Liver (tissue), 3 donors: Measurements from ENCODE around the gene SLC9B2.

Experiments
- CTCF ChIP-seq: fragments of 150-350 bp; IDR thresholded peaks from 2 replicates; pipeline ENCODE4 v1.5.1; 2017; ENCODE audit warnings: improper control_type of control experiment, low read depth, low read length; ENCODE audit not compliant: missing input control
- MAX ChIP-seq: IDR thresholded peaks from 2 replicates; pipeline ENCODE4 v1.6.1; 2016; ENCODE audit warnings: antibody characterized with exemption
- RAD21 ChIP-seq, 2 donors: IDR thresholded peaks; 2 replicates each; pipeline ENCODE4 v1.6.1; 2016; ENCODE audit warnings: antibody characterized with exemption in 2 of 2, mild to moderate bottlenecking in 2 of 2
- REST ChIP-seq: IDR thresholded peaks from 2 replicates; pipeline ENCODE4 v1.6.1; 2016; ENCODE audit warnings: antibody characterized with exemption, mild to moderate bottlenecking
- SP1 ChIP-seq: IDR thresholded peaks from 2 replicates; pipeline ENCODE4 v1.6.1; 2018; ENCODE audit warnings: antibody characterized with exemption, mild to moderate bottlenecking
- donor health status: healthy.
- donor health status: healthy.

GRCh38 chr4:103036169-103036568 is 40.4 kb downstream of the SLC9B2 start:
- no peak for TF ChIP-seq REST
- no peak for TF ChIP-seq CTCF
- TF ChIP-seq SP1: no peak
- no peak for TF ChIP-seq RAD21 (IDR thresholded peaks at IDR 0.05)
- no peak for TF ChIP-seq MAX
